HEK293 (cell line): ENCODE results near the gene ATXN2.

Experiments used
- GLI2 ChIP-seq: fragments of 450-650 bp; formaldehyde crosslinking; IDR thresholded peaks from 2 replicates; pipeline ENCODE4; 2017; ENCODE audit warnings: missing biosample characterization, missing genetic modification characterization, low read depth, borderline replicate concordance
- HOXA7 ChIP-seq: sonication (generic); formaldehyde crosslinking; IDR thresholded peaks from 2 replicates; pipeline ENCODE4 v1.8.1; 2022; ENCODE audit warnings: missing genetic modification reagents, borderline replicate concordance
- HOXC10 ChIP-seq: sonication (generic); formaldehyde crosslinking; IDR thresholded peaks from 2 replicates; pipeline ENCODE4 v1.8.1; 2023; ENCODE audit warnings: mild to moderate bottlenecking, missing genetic modification reagents
- KLF8 ChIP-seq: fragments of 450-650 bp; formaldehyde crosslinking; IDR thresholded peaks from 2 replicates; pipeline ENCODE4 v1.5.1; 2016; ENCODE audit warnings: missing biosample characterization, missing genetic modification characterization
- MEIS1 ChIP-seq: sonication (generic); formaldehyde crosslinking; IDR thresholded peaks from 2 replicates; pipeline ENCODE4 v1.8.1; 2022; ENCODE audit warnings: missing genetic modification reagents, mild to moderate bottlenecking, borderline replicate concordance
- MZF1 ChIP-seq: fragments of 450-650 bp; formaldehyde crosslinking; IDR thresholded peaks from 2 replicates; pipeline ENCODE4 v1.5.1; 2017; ENCODE audit warnings: missing biosample characterization, missing genetic modification characterization, borderline replicate concordance
- PRDM4 ChIP-seq: fragments of 450-650 bp; formaldehyde crosslinking; IDR thresholded peaks from 2 replicates; pipeline ENCODE4 v1.5.1; 2017; ENCODE audit warnings: missing biosample characterization, missing genetic modification characterization
- YY2 ChIP-seq: fragments of 450-650 bp; formaldehyde crosslinking; IDR thresholded peaks from 2 replicates; pipeline ENCODE4 v1.5.1; 2016; ENCODE audit warnings: missing biosample characterization, missing genetic modification characterization
- ZEB2 ChIP-seq: fragments of 450-650 bp; formaldehyde crosslinking; IDR thresholded peaks from 2 replicates; pipeline ENCODE4 v1.5.1; 2016; ENCODE audit warnings: missing biosample characterization, missing genetic modification characterization
- ZFP37 ChIP-seq: fragments of 450-650 bp; formaldehyde crosslinking; IDR thresholded peaks from 2 replicates; pipeline ENCODE4 v1.5.1; 2016; ENCODE audit warnings: missing biosample characterization, missing genetic modification characterization
- ZFP41 ChIP-seq: fragments of 450-650 bp; formaldehyde crosslinking; IDR thresholded peaks from 2 replicates; pipeline ENCODE4 v1.5.1; 2016; ENCODE audit warnings: missing biosample characterization, missing genetic modification characterization, borderline replicate concordance
- ZNF10 ChIP-seq: fragments of 450-650 bp; formaldehyde crosslinking; IDR thresholded peaks from 2 replicates; pipeline ENCODE4 v1.5.1; 2017; ENCODE audit warnings: missing biosample characterization, missing genetic modification characterization
- ZNF114 ChIP-seq: fragments of 450-650 bp; formaldehyde crosslinking; IDR thresholded peaks from 2 replicates; pipeline ENCODE4 v1.5.0; 2017; ENCODE audit warnings: missing biosample characterization, missing genetic modification characterization
- ZNF138 ChIP-seq: fragments of 450-650 bp; formaldehyde crosslinking; IDR thresholded peaks from 2 replicates; pipeline ENCODE4 v1.5.1; 2016; ENCODE audit warnings: missing biosample characterization, missing genetic modification characterization, borderline replicate concordance
- ZNF155 ChIP-seq: fragments of 450-650 bp; formaldehyde crosslinking; IDR thresholded peaks from 2 replicates; pipeline ENCODE4 v1.5.1; 2016; ENCODE audit warnings: missing biosample characterization, missing genetic modification characterization
- ZNF174 ChIP-seq: fragments of 450-650 bp; formaldehyde crosslinking; IDR thresholded peaks from 2 replicates; pipeline ENCODE4 v1.5.0; 2017; ENCODE audit warnings: missing biosample characterization, mild to moderate bottlenecking, missing genetic modification characterization
- ZNF221 ChIP-seq: fragments of 450-650 bp; formaldehyde crosslinking; IDR thresholded peaks from 2 replicates; pipeline ENCODE4 v1.5.1; 2017; ENCODE audit warnings: missing biosample characterization, missing genetic modification characterization, borderline replicate concordance
- ZNF223 ChIP-seq: fragments of 450-650 bp; formaldehyde crosslinking; IDR thresholded peaks from 2 replicates; pipeline ENCODE4 v1.5.1; 2016; ENCODE audit warnings: missing biosample characterization, missing genetic modification characterization
- ZNF280C ChIP-seq: fragments of 450-650 bp; formaldehyde crosslinking; IDR thresholded peaks from 2 replicates; pipeline ENCODE4 v1.5.1; 2016; ENCODE audit warnings: missing biosample characterization, missing genetic modification characterization
- ZNF362 ChIP-seq: fragments of 450-650 bp; formaldehyde crosslinking; IDR thresholded peaks from 2 replicates; pipeline ENCODE4 v1.5.1; 2016; ENCODE audit warnings: missing biosample characterization, missing genetic modification characterization
- ZNF391 ChIP-seq: fragments of 450-650 bp; formaldehyde crosslinking; IDR thresholded peaks from 2 replicates; pipeline ENCODE4 v1.5.1; 2016; ENCODE audit warnings: low read depth, missing biosample characterization, missing genetic modification characterization, borderline replicate concordance
- ZNF394 ChIP-seq: fragments of 450-650 bp; formaldehyde crosslinking; IDR thresholded peaks from 2 replicates; pipeline ENCODE4 v1.5.1; 2016; ENCODE audit warnings: missing biosample characterization, missing genetic modification characterization, mild to moderate bottlenecking, moderate library complexity, borderline replicate concordance
- ZNF610 ChIP-seq: fragments of 450-650 bp; formaldehyde crosslinking; IDR thresholded peaks from 2 replicates; pipeline ENCODE4 v1.5.1; 2016; ENCODE audit warnings: missing biosample characterization, missing genetic modification characterization, borderline replicate concordance
- ZNF623 ChIP-seq: fragments of 450-650 bp; formaldehyde crosslinking; IDR thresholded peaks from 2 replicates; pipeline ENCODE4 v1.5.1; 2016; ENCODE audit warnings: missing biosample characterization, missing genetic modification characterization
- ZNF658 ChIP-seq: fragments of 450-650 bp; formaldehyde crosslinking; IDR thresholded peaks from 2 replicates; pipeline ENCODE4; 2016; ENCODE audit warnings: missing biosample characterization, missing genetic modification characterization
- ZNF664 ChIP-seq: fragments of 450-650 bp; formaldehyde crosslinking; IDR thresholded peaks from 2 replicates; pipeline ENCODE4 v1.5.1; 2016; ENCODE audit warnings: missing biosample characterization, missing genetic modification characterization
- ZSCAN23 ChIP-seq: fragments of 450-650 bp; formaldehyde crosslinking; IDR thresholded peaks from 2 replicates; pipeline ENCODE4 v1.5.1; 2016; ENCODE audit warnings: missing biosample characterization, missing genetic modification characterization
- ZXDB ChIP-seq: fragments of 450-650 bp; formaldehyde crosslinking; IDR thresholded peaks from 2 replicates; pipeline ENCODE4 v1.5.1; 2016; ENCODE audit warnings: missing biosample characterization, missing genetic modification characterization
- TF ChIP-seq, protein P1 (sequence below): fragments of 450-650 bp; formaldehyde crosslinking; IDR thresholded peaks from 2 replicates; pipeline ENCODE4 v1.5.1; 2017; ENCODE audit warnings: missing biosample characterization, missing genetic modification characterization

ATXN2 gene

GRCh38 chr12:111643427-111643826 is 44.3 kb upstream of the ATXN2 start (continued):
- TF ChIP-seq HOXC10 (CRISPR knock-in tag) (no peak), GLI2 (no peak), ZNF391 (tag by site-specific recombination) (no peak), ZNF394 (tag by site-specific recombination) (no peak), MEIS1 (no peak), ZNF223 (tag by site-specific recombination) (no peak), ZNF155 (tag by site-specific recombination) (no peak), KLF8 (no peak), ZSCAN23 (tag by site-specific recombination) (no peak), YY2 (tag by site-specific recombination) (peak; percentile 57; the same call in 1 of the 2 replicates), ZNF138 (tag by site-specific recombination) (no peak), ZNF114 (no peak), ZNF280C (tag by site-specific recombination) (no peak), ZNF623 (tag by site-specific recombination) (no peak), ZNF610 (tag by site-specific recombination) (no peak), PRDM4 (tag by site-specific recombination) (peak; percentile 26; the same call in 1 of the 2 replicates), ZNF10 (no peak), ZNF174 (tag by site-specific recombination) (no peak), HOXA7 (CRISPR knock-in tag) (no peak), ZFP41 (no peak), ZFP37 (tag by site-specific recombination) (no peak), ZNF362 (tag by site-specific recombination) (no peak), ZNF221 (tag by site-specific recombination) (no peak), MZF1 (peak; percentile 85), ZEB2 (peak; percentile 67; the same call in 1 of the 2 replicates), ZNF658 (tag by site-specific recombination) (no peak), ZXDB (tag by site-specific recombination) (peak; percentile 82), ZNF664 (no peak)
- TF ChIP-seq, protein P1, sequence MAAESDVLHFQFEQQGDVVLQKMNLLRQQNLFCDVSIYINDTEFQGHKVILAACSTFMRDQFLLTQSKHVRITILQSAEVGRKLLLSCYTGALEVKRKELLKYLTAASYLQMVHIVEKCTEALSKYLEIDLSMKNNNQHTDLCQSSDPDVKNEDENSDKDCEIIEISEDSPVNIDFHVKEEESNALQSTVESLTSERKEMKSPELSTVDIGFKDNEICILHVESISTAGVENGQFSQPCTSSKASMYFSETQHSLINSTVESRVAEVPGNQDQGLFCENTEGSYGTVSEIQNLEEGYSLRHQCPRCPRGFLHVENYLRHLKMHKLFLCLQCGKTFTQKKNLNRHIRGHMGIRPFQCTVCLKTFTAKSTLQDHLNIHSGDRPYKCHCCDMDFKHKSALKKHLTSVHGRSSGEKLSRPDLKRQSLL (tag by site-specific recombination): no peak
